Colonic mucosa (tissue), 4 donors: ENCODE measurements around the gene ITPKB. TPM values are rescaled to one million over a fixed set of nuclear protein-coding genes. Genes with fewer than 3 reads are reported as not detected.
A peak's percentile ranks its signal among the peaks of the same experiment; 100 is the strongest.

Experiments
- DNase-seq: peaks from one replicate; pipeline ENCODE4 v3.0.0-alpha.2; 2020
- H3K27ac ChIP-seq: fragments of 200-600 bp; one replicate; pipeline ENCODE4 v1.8.0; 2021
- H3K27me3 ChIP-seq: fragments of 200-600 bp; one replicate; pipeline ENCODE4 v1.8.0; 2021
- H3K36me3 ChIP-seq: fragments of 200-600 bp; one replicate; pipeline ENCODE4 v1.8.0; 2021
- H3K4me1 ChIP-seq: fragments of 200-600 bp; one replicate; pipeline ENCODE4 v1.8.0; 2021; ENCODE audit warnings: mild to moderate bottlenecking
- H3K4me3 ChIP-seq: fragments of 200-600 bp; one replicate; pipeline ENCODE4 v1.8.0; 2021
- H3K9ac ChIP-seq, 2 donors: one replicate each; pipeline ENCODE4 v1.7.0; 2013; ENCODE audit warnings: control low read depth in 2 of 2, low read depth in 2 of 2, low read length in 2 of 2
- H3K9me3 ChIP-seq: fragments of 200-600 bp; one replicate; pipeline ENCODE4 v1.8.0; 2021
- CTCF ChIP-seq: fragments of 200-600 bp; IDR thresholded peaks from one replicate; pipeline ENCODE4 v1.8.0; 2022; ENCODE audit warnings: antibody characterized with exemption, mild to moderate bottlenecking
- intact Hi-C: fragments of 100-400 bp; cut with DNase I; formaldehyde crosslinking; loops from one replicate; pipeline ENCODE4 v1.14.1; 2022
- total RNA-seq, 2 donors: library from RNA; stranded (reverse); fragmentation: NEBNext Ultra II Directional in 1 of 2; extraction: Animal tissue kit (Norgen Biotek cat#: 25700) in 1 of 2; gene quantifications; one replicate each; pipeline ENCODE4 v1.2.1, GENCODE V29; 2021
- donor health status: healthy.
- donor health status: DM: no; HTN: no; CAD: no.
- donor health status: DM: no; HTN: no; CAD: no.

The ITPKB gene
- total RNA-seq, 2 donors from 2014 or later: 11.6 to 16.9 TPM

- TF ChIP-seq CTCF: no peak
- no peak overlapping the region for H3K9ac ChIP-seq
- no peak for DNase-seq
- H3K27me3 ChIP-seq: no peaks in the 10 kb centered on the region
- H3K4me3 ChIP-seq: no peak overlapping the region
- peaks cover 4% of the 10 kb centered on the region for H3K4me1 ChIP-seq
- intact Hi-C loops: no loop called here
- H3K27ac ChIP-seq: no peak overlapping the region
- H3K36me3 ChIP-seq: no peaks in the 10 kb centered on the region
- no peaks in the 10 kb centered on the region for H3K9me3 ChIP-seq
These were observed 43.7 kb downstream of the ITPKB start for GRCh38 chr1:226695335-226695900.

- Histone ChIP-seq H3K9ac (no peak overlapping the region), H3K27ac (peak overlapping the region; percentile 27), H3K4me3 (no peak overlapping the region), H3K4me1 (peaks cover 4% of the 10 kb centered on the region), H3K27me3 (no peaks in the 10 kb centered on the region), H3K36me3 (no peaks in the 10 kb centered on the region), H3K9me3 (no peaks in the 10 kb centered on the region)
- intact Hi-C loops: no loop called here
- no peak for TF ChIP-seq CTCF
- no peak for DNase-seq
These were observed 46.3 kb downstream of the ITPKB start for GRCh38 chr1:226692823-226693222.

GRCh38 chr1:226692051-226692792, 46.9 kb downstream of the ITPKB start:
- no peaks in the 10 kb centered on the region for H3K36me3 ChIP-seq
- intact Hi-C loops: no loop called here
- no peak overlapping the region for H3K4me3 ChIP-seq
- peaks cover 4% of the 10 kb centered on the region for H3K4me1 ChIP-seq
- peak overlapping the region; percentile 32 for H3K27ac ChIP-seq
- no peaks in the 10 kb centered on the region for H3K27me3 ChIP-seq
- no peak for TF ChIP-seq CTCF
- H3K9ac ChIP-seq: no peak overlapping the region
- no peaks in the 10 kb centered on the region for H3K9me3 ChIP-seq
- no peak for DNase-seq

- no peak for DNase-seq
- H3K27me3 ChIP-seq: no peaks in the 10 kb centered on the region
- no peak overlapping the region for H3K9ac ChIP-seq
- intact Hi-C loops: no loop called here
- H3K9me3 ChIP-seq: no peaks in the 10 kb centered on the region
- H3K4me3 ChIP-seq: no peak overlapping the region
- peak overlapping the region; percentile 32 for H3K27ac ChIP-seq
- TF ChIP-seq CTCF: no peak
- peaks cover 4% of the 10 kb centered on the region for H3K4me1 ChIP-seq
- H3K36me3 ChIP-seq: no peaks in the 10 kb centered on the region
These were observed 47.8 kb downstream of the ITPKB start for GRCh38 chr1:226691247-226691646.

GRCh38 chr1:226690460-226690982, 48.6 kb downstream of the ITPKB start:
- H3K9me3 ChIP-seq: no peaks in the 10 kb centered on the region
- TF ChIP-seq CTCF: no peak
- intact Hi-C loops: no loop called here
- DNase-seq: no peak
- H3K4me3 ChIP-seq: no peak overlapping the region
- no peaks in the 10 kb centered on the region for H3K36me3 ChIP-seq
- H3K27ac ChIP-seq: peak overlapping the region; percentile 32
- no peaks in the 10 kb centered on the region for H3K27me3 ChIP-seq
- H3K4me1 ChIP-seq: peaks cover 4% of the 10 kb centered on the region
- H3K9ac ChIP-seq: peak overlapping the region in 1 of 2 donors; percentile 6
